ENCODE results near the gene TFCP2. TPM values are rescaled to one million over a fixed set of nuclear protein-coding genes. Genes with fewer than 3 reads are reported as not detected.

TFCP2 gene
- total and polyA plus RNA-seq, 12 donors = 9.4 to 28.7 (median 17.1) TPM

DNA sequence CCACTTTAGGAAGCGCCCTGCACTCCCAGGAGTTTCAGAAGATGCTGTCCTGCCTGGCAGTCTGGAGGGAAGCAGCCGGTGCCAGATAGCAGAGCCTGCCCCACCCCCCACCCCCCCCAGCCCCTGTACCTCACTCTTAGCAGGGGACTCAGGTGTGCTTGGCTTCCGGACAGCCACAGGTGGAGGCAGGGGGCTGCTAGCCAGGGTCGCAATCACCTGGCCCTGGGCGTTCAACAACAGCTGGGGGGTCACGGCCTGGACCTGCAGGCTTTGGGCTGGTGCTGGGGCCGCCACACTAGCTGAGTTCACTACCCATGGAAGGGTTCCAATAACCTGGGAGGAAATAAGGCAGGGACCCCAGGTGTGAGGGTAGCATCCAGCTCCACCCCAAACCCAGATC lies 22.9 kb upstream of the TFCP2 start:
- DNase-seq = no peak
- Histone ChIP-seq H3K27ac (no peak overlapping the region), H3K4me3 (no peak overlapping the region), H3K27me3 (no peaks in the 10 kb centered on the region), H3K4me1 (replicated peaks in 1 of 2) (no peaks in the 10 kb centered on the region), H3K9me3 (replicated peaks in 1 of 3) (no peaks in the 10 kb centered on the region), H3K36me3 (replicated peaks in 1 of 2) (no peaks in the 10 kb centered on the region)
- WGBS, 4 donors = 82 to 100% (median 93%) methylated on average over 2 to 7 of the region's 7 CpGs
- TF ChIP-seq, protein P1, sequence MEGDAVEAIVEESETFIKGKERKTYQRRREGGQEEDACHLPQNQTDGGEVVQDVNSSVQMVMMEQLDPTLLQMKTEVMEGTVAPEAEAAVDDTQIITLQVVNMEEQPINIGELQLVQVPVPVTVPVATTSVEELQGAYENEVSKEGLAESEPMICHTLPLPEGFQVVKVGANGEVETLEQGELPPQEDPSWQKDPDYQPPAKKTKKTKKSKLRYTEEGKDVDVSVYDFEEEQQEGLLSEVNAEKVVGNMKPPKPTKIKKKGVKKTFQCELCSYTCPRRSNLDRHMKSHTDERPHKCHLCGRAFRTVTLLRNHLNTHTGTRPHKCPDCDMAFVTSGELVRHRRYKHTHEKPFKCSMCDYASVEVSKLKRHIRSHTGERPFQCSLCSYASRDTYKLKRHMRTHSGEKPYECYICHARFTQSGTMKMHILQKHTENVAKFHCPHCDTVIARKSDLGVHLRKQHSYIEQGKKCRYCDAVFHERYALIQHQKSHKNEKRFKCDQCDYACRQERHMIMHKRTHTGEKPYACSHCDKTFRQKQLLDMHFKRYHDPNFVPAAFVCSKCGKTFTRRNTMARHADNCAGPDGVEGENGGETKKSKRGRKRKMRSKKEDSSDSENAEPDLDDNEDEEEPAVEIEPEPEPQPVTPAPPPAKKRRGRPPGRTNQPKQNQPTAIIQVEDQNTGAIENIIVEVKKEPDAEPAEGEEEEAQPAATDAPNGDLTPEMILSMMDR (IDR thresholded peaks at IDR 0.05) = no peak
- no peak for TF ChIP-seq POLR2A (IDR thresholded peaks at IDR 0.05)
- intact Hi-C loops (cut with DNase I) = no loop called here

DNA sequence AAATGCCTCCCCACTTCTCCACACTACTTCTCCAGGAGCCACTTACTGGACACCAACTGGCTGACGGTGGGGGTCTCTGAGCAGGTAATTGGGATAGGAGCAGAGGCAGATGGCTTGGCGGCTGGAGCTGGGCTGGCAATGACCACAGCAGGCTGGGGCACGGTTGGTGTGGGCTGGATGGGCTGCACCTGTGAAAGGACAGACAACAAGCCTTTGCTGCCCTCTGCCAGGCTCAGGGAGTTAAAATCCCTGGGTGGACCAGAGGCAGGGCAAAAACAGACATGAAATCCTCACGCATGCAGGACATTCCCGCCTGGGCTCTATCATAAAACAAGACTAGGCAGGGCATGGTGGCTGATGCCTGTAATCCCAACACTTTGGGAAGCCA lies 19.3 kb upstream of the TFCP2 start:
- H3K27ac ChIP-seq = no peak overlapping the region
- H3K27me3 ChIP-seq = no peaks in the 10 kb centered on the region
- 94 to 100% (median 97%) methylated on average over 1 to 5 of the region's 5 CpGs for WGBS, 4 donors
- no peaks in the 10 kb centered on the region for H3K9me3 ChIP-seq (replicated peaks in 1 of 3)
- intact Hi-C loops (cut with DNase I) = no loop called here
- TF ChIP-seq, protein P1 (IDR thresholded peaks at IDR 0.05) = no peak
- no peak for TF ChIP-seq POLR2A (IDR thresholded peaks at IDR 0.05)
- peaks cover 0 to 7% of the 10 kb centered on the region in 2 donors for H3K36me3 ChIP-seq (replicated peaks in 1 of 2)
- H3K4me1 ChIP-seq (replicated peaks in 1 of 2) = no peaks in the 10 kb centered on the region
- DNase-seq = no peak
- H3K4me3 ChIP-seq = no peak overlapping the region

DNA sequence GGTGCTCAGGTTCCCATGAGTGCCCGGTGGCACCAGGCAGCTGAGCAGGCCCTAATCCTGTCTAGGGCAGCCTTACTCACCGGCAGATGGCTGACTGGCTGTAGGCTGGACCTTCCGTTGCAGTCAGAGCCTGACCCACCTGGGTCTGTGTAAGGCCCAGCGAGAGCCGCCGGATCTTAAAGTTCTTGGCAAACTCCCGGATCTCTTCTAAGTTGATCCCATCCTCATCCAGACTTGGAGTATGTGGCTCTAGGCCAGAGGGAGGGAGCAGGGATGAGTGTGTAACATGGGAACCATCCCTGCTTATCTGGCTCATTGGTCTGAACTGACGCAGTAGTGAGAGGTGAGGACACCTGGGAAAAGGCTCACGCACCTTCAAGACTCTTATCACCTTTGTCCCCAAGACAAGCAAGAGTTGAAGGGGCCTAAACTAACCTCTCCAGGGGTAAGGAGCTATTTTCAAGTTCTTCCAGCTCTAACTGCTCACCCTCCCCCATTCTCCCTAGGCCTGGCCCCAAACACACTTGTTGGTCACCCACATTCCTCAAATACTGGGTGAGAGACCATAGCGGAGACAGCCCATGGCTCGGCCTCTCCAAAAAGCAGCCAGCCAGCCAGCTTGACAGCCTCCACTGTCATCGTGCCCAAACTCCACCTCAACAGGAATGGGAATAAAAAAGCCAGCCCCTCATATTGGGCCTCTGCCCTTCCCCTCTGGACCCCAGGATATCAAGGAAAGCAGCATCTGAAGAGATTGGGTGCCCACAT lies 18.8 kb upstream of the TFCP2 start:
- no peak for TF ChIP-seq POLR2A (IDR thresholded peaks at IDR 0.05)
- TF ChIP-seq, protein P1 (IDR thresholded peaks at IDR 0.05) = no peak
- intact Hi-C loops (cut with DNase I) = no loop called here
- Histone ChIP-seq H3K4me3 (no peak overlapping the region), H3K9me3 (replicated peaks in 1 of 3) (no peaks in the 10 kb centered on the region), H3K36me3 (replicated peaks in 1 of 2) (peaks cover 0 to 7% of the 10 kb centered on the region in 2 donors), H3K27ac (no peak overlapping the region), H3K27me3 (no peaks in the 10 kb centered on the region), H3K4me1 (replicated peaks in 1 of 2) (peaks cover 0 to 2% of the 10 kb centered on the region in 2 donors)
- 83 to 99% (median 91%) methylated on average over 8 to 12 of the region's 12 CpGs for WGBS, 4 donors
- DNase-seq = no peak

DNA sequence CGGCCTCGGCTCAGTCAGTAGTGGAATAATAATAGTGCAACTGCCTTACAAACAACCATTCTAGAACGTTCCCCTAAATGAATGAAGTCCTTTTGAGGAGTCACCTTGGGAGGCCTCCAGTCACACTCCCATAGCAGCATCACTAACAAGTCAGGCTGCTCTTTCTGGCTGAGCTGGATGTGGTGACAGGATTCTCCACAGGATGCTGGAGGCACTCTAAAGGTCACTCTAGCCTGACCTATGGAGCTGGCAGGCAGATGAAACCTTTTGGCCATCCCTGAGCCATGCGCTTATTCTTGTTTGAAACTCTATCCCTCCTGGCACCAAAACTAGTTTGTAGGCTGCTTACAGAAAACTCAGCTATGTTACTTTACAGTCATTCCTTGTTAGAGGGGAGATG lies 17.9 kb upstream of the TFCP2 start:
- TF ChIP-seq, protein P1 (IDR thresholded peaks at IDR 0.05) = no peak
- no peak for TF ChIP-seq POLR2A (IDR thresholded peaks at IDR 0.05)
- intact Hi-C loops (cut with DNase I) = no loop called here
- Histone ChIP-seq H3K27ac (no peak overlapping the region), H3K4me3 (no peak overlapping the region), H3K4me1 (replicated peaks in 1 of 2) (peaks cover 0 to 8% of the 10 kb centered on the region in 2 donors), H3K27me3 (no peaks in the 10 kb centered on the region), H3K9me3 (replicated peaks in 1 of 3) (no peaks in the 10 kb centered on the region), H3K36me3 (replicated peaks in 1 of 2) (peaks cover 0 to 7% of the 10 kb centered on the region in 2 donors)
- WGBS, 4 donors = 78 to 93% (median 91%) methylated on average over 4 of the region's 4 CpGs
- no peak for DNase-seq
